ENCODE results near the gene NID2.

The NID2 gene

GRCh38 chr14:52079239-52079959 lies 10.5 kb upstream of the NID2 start:
- DNase-seq (ENCODE audit: low read depth in 2 of 2), result no peak

- DNase-seq (ENCODE audit: low read depth in 2 of 2), result no peak
Measured at GRCh38 chr14:52078721-52079120, 9.9 kb upstream of the NID2 start.

- DNase-seq (ENCODE audit: low read depth in 2 of 2), result no peak
Measured at GRCh38 chr14:52078095-52078531, 9.3 kb upstream of the NID2 start.

GRCh38 chr14:52077256-52077979 lies 8.6 kb upstream of the NID2 start:
- DNase-seq (ENCODE audit: low read depth in 2 of 2), result no peak

GRCh38 chr14:52076334-52076733 lies 7.5 kb upstream of the NID2 start:
- no peak for DNase-seq (ENCODE audit: low read depth in 2 of 2)

GRCh38 chr14:52075371-52075770 lies 6.5 kb upstream of the NID2 start:
- DNase-seq (ENCODE audit: low read depth in 2 of 2), result no peak

GRCh38 chr14:52073251-52073650 lies 4.4 kb upstream of the NID2 start:
- DNase-seq (ENCODE audit: low read depth in 2 of 2), result no peak

- no peak for DNase-seq (ENCODE audit: low read depth in 2 of 2)
Measured at GRCh38 chr14:52072266-52072780, 3.5 kb upstream of the NID2 start.

- DNase-seq (ENCODE audit: low read depth in 2 of 2), result no peak
Measured at GRCh38 chr14:52071675-52072074, 2.8 kb upstream of the NID2 start.

GRCh38 chr14:52070051-52070431 lies 1.2 kb upstream of the NID2 start:
- no peak for DNase-seq (ENCODE audit: low read depth in 2 of 2)

- no peak for DNase-seq (ENCODE audit: low read depth in 2 of 2)
Measured at GRCh38 chr14:52069307-52070050, 620 bp upstream of the NID2 start.

GRCh38 chr14:52067873-52068614 lies 815 bp downstream of the NID2 start:
- DNase-seq (ENCODE audit: low read depth in 2 of 2), result no peak

- DNase-seq (ENCODE audit: low read depth in 2 of 2), result no peak
Measured at GRCh38 chr14:52064174-52064573, 4.7 kb downstream of the NID2 start.

- DNase-seq (ENCODE audit: low read depth in 2 of 2), result no peak
Measured at GRCh38 chr14:52063052-52063462, 5.8 kb downstream of the NID2 start.

GRCh38 chr14:52061890-52062289 lies 7.0 kb downstream of the NID2 start:
- no peak for DNase-seq (ENCODE audit: low read depth in 2 of 2)

- no peak for DNase-seq (ENCODE audit: low read depth in 2 of 2)
Measured at GRCh38 chr14:52061390-52061789, 7.5 kb downstream of the NID2 start.

- no peak for DNase-seq (ENCODE audit: low read depth in 2 of 2)
Measured at GRCh38 chr14:52060080-52060479, 8.8 kb downstream of the NID2 start.

- no peak for DNase-seq (ENCODE audit: low read depth in 2 of 2)
Measured at GRCh38 chr14:52059649-52060048, 9.2 kb downstream of the NID2 start.

GRCh38 chr14:52058341-52058740 lies 10.5 kb downstream of the NID2 start:
- DNase-seq (ENCODE audit: low read depth in 2 of 2), result no peak

GRCh38 chr14:52055167-52055566 lies 13.7 kb downstream of the NID2 start:
- DNase-seq (ENCODE audit: low read depth in 2 of 2), result no peak

- DNase-seq (ENCODE audit: low read depth in 2 of 2), result no peak
Measured at GRCh38 chr14:52054678-52055077, 14.2 kb downstream of the NID2 start.

GRCh38 chr14:52053044-52053443 lies 15.8 kb downstream of the NID2 start:
- no peak for DNase-seq (ENCODE audit: low read depth in 2 of 2)

All from stimulated activated CD8-positive, alpha-beta memory T cell treated with anti-CD3 and anti-CD28 coated beads, Interleukin-7, amount 100 ng/mL, for 4 hours (primary cell).